ENCODE measurements around the gene AK5. TPM values are rescaled to one million over a fixed set of nuclear protein-coding genes. Genes with fewer than 3 reads are reported as not detected.

AK5 gene
- polyA plus RNA-seq, 2 of the 4 experiments (the other 2 are of a cell fraction) = 4.9 to 6.1 TPM

DNA sequence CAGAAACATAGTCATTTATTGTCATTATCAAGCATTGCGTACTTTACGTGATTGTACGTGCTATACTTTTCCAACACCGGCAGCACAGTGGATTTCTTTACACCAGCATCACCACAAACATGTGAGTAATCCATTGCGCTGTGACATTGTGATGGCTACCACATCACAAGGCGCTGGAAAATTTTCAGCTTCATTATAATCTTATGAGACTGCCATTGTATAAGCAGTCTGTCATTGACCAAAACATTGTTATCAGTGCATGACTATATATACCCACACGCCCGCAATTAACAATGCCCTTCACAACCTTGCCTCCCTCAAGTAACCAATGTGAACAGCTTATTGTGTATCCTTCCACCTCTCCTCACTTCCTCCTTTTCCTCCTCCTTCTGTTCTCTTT lies 263.0 kb downstream of the AK5 start:
- FAIRE-seq = no peak
- Histone ChIP-seq H3K4me3 (no peak overlapping the region), H3K9me3 (no peaks in the 10 kb centered on the region), H3K4me2 (no peak overlapping the region), H3K27ac (peak overlapping the region in 1 of 2 experiments; percentile 60; a peak in 2 of 6 replicates), H3K4me1 (peaks cover 37% of the 10 kb centered on the region)
- no peak for ATAC-seq
- TF ChIP-seq JUNB (IDR thresholded peaks at IDR 0.05) (no peak), GATA3 (IDR thresholded peaks at IDR 0.05; ENCODE audit: borderline replicate concordance) (no peak), NPAS2 (CRISPR knock-in tag; IDR thresholded peaks at IDR 0.05; ENCODE audit: borderline replicate concordance) (no peak), USF2 (IDR thresholded peaks at IDR 0.05) (no peak), MAZ (IDR thresholded peaks at IDR 0.05; ENCODE audit: borderline replicate concordance, low read depth, low read length) (no peak), TFCP2L1 (CRISPR knock-in tag; IDR thresholded peaks at IDR 0.05) (no peak), FOSL2 (IDR thresholded peaks at IDR 0.05) (no peak), FOSL2 (CRISPR knock-in tag; IDR thresholded peaks at IDR 0.05) (no peak), ELK1 (IDR thresholded peaks at IDR 0.05; ENCODE audit: low read depth, low read length) (no peak), RCOR1 (IDR thresholded peaks at IDR 0.05; ENCODE audit: low read depth, low read length) (no peak), ZFP36 (IDR thresholded peaks at IDR 0.05; ENCODE audit: borderline replicate concordance, partially characterized antibody) (no peak), HOXB13 (CRISPR knock-in tag; IDR thresholded peaks at IDR 0.05; ENCODE audit: low read depth) (no peak), FOXS1 (CRISPR knock-in tag; IDR thresholded peaks at IDR 0.05) (no peak), NR3C1 (IDR thresholded peaks at IDR 0.05) (no peak), ZSCAN20 (CRISPR knock-in tag; IDR thresholded peaks at IDR 0.05) (no peak), RARB (CRISPR knock-in tag; IDR thresholded peaks at IDR 0.05) (no peak), RFX5 (IDR thresholded peaks at IDR 0.05) (no peak), CTCF (IDR thresholded peaks at IDR 0.05) (no peak), SMC3 (IDR thresholded peaks at IDR 0.05) (no peak)
- TF ChIP-seq, protein P1, sequence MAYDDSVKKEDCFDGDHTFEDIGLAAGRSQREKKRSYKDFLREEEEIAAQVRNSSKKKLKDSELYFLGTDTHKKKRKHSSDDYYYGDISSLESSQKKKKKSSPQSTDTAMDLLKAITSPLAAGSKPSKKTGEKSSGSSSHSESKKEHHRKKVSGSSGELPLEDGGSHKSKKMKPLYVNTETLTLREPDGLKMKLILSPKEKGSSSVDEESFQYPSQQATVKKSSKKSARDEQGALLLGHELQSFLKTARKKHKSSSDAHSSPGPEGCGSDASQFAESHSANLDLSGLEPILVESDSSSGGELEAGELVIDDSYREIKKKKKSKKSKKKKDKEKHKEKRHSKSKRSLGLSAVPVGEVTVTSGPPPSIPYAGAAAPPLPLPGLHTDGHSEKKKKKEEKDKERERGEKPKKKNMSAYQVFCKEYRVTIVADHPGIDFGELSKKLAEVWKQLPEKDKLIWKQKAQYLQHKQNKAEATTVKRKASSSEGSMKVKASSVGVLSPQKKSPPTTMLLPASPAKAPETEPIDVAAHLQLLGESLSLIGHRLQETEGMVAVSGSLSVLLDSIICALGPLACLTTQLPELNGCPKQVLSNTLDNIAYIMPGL (CRISPR knock-in tag; IDR thresholded peaks at IDR 0.05; ENCODE audit: borderline replicate concordance) = no peak
- TF ChIP-seq, protein P2, sequence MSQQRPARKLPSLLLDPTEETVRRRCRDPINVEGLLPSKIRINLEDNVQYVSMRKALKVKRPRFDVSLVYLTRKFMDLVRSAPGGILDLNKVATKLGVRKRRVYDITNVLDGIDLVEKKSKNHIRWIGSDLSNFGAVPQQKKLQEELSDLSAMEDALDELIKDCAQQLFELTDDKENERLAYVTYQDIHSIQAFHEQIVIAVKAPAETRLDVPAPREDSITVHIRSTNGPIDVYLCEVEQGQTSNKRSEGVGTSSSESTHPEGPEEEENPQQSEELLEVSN (IDR thresholded peaks at IDR 0.05; ENCODE audit: borderline replicate concordance, low read depth) = no peak
- CTCF ChIA-PET = interaction anchor here (1.0 to 1.4 kb wide), 2 partner anchors 10 to 138 kb away, joined by 3 to 8 read pairs; partner anchors contain the start of gene ZZZ3
- POLR2A ChIA-PET = no interaction called here
- no peak for DNase-seq (ENCODE audit: low read depth in 1 of 2, low spot score in 1 of 2)
- 95% methylated on average over 8 of the region's 8 CpGs for WGBS (ENCODE audit: missing lambda C conversion rate)

DNA sequence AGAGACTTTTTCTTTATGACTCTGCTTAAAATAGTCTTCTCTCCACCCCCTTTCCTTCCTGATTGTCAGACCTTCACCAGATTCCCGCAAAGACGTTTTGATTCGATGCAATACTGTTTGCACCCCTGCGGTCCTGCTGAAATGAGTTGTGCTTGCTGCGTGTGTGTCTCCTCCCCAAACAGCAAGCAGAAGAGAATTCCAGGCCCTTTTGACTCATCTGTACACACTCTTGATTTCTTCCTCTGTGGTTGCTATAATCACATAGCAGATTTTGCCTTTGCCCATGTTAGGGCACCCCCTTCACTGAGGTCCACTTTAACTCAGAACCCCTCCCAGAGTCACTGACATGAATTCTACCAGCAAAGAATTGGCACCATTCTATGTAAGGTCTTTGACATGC lies 264.2 kb downstream of the AK5 start:
- CTCF ChIA-PET = interaction anchor here (0.6 to 1.0 kb wide), 2 partner anchors 9 to 12 kb away, joined by 3 to 4 read pairs; no protein-coding TSS in a partner anchor
- FAIRE-seq (no peak), DNase-seq (ENCODE audit: low read depth in 1 of 2, low spot score in 1 of 2) (no peak), ATAC-seq (no peak)
- Histone ChIP-seq H3K4me3 (no peak overlapping the region), H3K27ac (peak overlapping the region in 1 of 2 experiments; percentile 49; a peak in 2 of 6 replicates), H3K4me2 (no peak overlapping the region), H3K9me3 (no peaks in the 10 kb centered on the region), H3K4me1 (peaks cover 26% of the 10 kb centered on the region)
- TF ChIP-seq GATA3 (IDR thresholded peaks at IDR 0.05; ENCODE audit: borderline replicate concordance) (no peak), NFE2L2 (conservative IDR thresholded peaks at IDR 0.05; ENCODE audit: low read length) (no peak), NPAS2 (CRISPR knock-in tag; IDR thresholded peaks at IDR 0.05; ENCODE audit: borderline replicate concordance) (no peak), MAFK (IDR thresholded peaks at IDR 0.05; ENCODE audit: partially characterized antibody) (no peak), MAZ (IDR thresholded peaks at IDR 0.05; ENCODE audit: borderline replicate concordance, low read depth, low read length) (no peak), TP53 (CRISPR knock-in tag; IDR thresholded peaks at IDR 0.05) (no peak), RAD21 (conservative IDR thresholded peaks at IDR 0.05 in 1 of 2, IDR thresholded peaks at IDR 0.05 in 1 of 2) (no peak), NR3C1 (IDR thresholded peaks at IDR 0.05) (no peak), RNF2 (IDR thresholded peaks at IDR 0.05; ENCODE audit: borderline replicate concordance, low read depth) (no peak), HDAC2 (IDR thresholded peaks at IDR 0.05) (no peak), CBX8 (IDR thresholded peaks at IDR 0.05) (no peak), HOXA7 (CRISPR knock-in tag; IDR thresholded peaks at IDR 0.05) (no peak)
- TF ChIP-seq, protein P1 (CRISPR knock-in tag; IDR thresholded peaks at IDR 0.05; ENCODE audit: borderline replicate concordance) = no peak
- POLR2A ChIA-PET = no interaction called here
- WGBS (ENCODE audit: missing lambda C conversion rate) = 94% methylated on average over 5 of the region's 5 CpGs

Data from A549 (cell line).